Omental fat pad (tissue), 4 donors: ENCODE measurements around the gene SEZ6L2. TPM values are rescaled to one million over a fixed set of nuclear protein-coding genes. Genes with fewer than 3 reads are reported as not detected.
"Not testable (repeated sequence)": the region's sequence is repeated elsewhere in the genome, so short reads cannot be mapped to it uniquely, and the experiment has no call there.

Experiments used
- ATAC-seq: fragments of 150-250 bp; one replicate; pipeline ENCODE4 v1.9.1; 2016; ENCODE audit warnings: mild to moderate bottlenecking, moderate library complexity; ENCODE audit not compliant: low FRiP score
- DNase-seq: peaks from one replicate; pipeline ENCODE4 v3.0.0-alpha.2; 2019; ENCODE audit warnings: low spot score
- total RNA-seq, 4 donors: library from RNA; depleted of rRNA; stranded (reverse); fragments of >200 nt; gene quantifications; one replicate each; pipeline ENCODE4 v1.1.0, GENCODE V29; 2016
- TF ChIP-seq, protein P1 (sequence below), 3 donors: fragments of 450-650 bp; IDR thresholded peaks; one replicate each; pipeline ENCODE4 v1.5.1; 2016 to 2017; ENCODE audit warnings: antibody characterized with exemption in 3 of 3, mild to moderate bottlenecking in 3 of 3, moderate library complexity in 2 of 3

The SEZ6L2 gene
- total RNA-seq, 4 donors from 2014 or later: 0.63 to 11.5 (median 4.2) TPM

- TF ChIP-seq, protein P1, sequence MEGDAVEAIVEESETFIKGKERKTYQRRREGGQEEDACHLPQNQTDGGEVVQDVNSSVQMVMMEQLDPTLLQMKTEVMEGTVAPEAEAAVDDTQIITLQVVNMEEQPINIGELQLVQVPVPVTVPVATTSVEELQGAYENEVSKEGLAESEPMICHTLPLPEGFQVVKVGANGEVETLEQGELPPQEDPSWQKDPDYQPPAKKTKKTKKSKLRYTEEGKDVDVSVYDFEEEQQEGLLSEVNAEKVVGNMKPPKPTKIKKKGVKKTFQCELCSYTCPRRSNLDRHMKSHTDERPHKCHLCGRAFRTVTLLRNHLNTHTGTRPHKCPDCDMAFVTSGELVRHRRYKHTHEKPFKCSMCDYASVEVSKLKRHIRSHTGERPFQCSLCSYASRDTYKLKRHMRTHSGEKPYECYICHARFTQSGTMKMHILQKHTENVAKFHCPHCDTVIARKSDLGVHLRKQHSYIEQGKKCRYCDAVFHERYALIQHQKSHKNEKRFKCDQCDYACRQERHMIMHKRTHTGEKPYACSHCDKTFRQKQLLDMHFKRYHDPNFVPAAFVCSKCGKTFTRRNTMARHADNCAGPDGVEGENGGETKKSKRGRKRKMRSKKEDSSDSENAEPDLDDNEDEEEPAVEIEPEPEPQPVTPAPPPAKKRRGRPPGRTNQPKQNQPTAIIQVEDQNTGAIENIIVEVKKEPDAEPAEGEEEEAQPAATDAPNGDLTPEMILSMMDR (IDR thresholded peaks at IDR 0.05): no peak
- DNase-seq (no peak), ATAC-seq (no peak)
Observed at GRCh38 chr16:29871822-29872546, 27.4 kb downstream of the SEZ6L2 start.

DNA sequence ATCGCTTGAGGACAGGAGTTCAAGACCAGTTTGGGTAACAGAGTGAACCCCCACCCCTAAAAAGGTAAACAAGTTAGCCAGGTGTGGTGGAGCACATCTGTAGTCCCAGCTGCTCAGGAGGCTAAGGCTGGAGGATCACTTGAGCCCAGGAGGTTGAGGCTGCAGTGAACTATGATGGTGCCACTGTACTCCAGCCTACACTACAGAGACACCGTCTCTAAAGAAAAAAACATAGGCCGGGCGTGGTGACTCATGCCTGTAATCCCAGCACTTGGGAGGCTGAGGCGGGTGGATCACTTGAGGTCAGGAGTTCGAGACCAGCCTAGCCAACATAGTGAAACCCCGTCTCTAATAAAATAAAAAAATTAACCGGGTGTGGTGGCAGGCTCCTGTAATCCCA lies 30.3 kb downstream of the SEZ6L2 start:
- ATAC-seq: not testable (repeated sequence)

GRCh38 chr16:29868396-29869009 lies 30.8 kb downstream of the SEZ6L2 start:
- no peak for ATAC-seq
- TF ChIP-seq, protein P1 (IDR thresholded peaks at IDR 0.05): no peak
- no peak for DNase-seq

More for the DNA sequence above, 30.3 kb downstream of the SEZ6L2 start:
- DNase-seq: not testable (repeated sequence)

DNA sequence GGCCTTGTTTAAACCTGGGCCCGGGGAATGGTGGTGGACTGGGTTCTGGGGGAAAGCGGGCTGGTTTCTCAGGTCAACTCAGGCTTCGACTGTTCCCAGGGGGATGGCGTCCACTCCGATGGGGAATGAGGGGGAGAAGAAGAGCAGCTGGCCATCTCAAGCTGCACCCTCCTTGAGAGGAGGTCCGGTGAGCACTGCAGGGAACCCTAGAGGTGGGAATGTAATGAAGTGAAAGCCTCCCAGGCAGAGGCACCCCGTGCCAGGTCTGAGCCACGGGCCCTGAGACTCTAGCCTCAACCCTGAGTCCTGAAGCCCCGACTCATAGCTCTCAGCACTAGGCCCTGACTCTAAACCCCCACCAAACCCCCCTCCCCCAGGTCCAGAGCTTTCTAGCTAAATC lies 35.1 kb downstream of the SEZ6L2 start:
- ATAC-seq (no peak), DNase-seq (no peak)
- TF ChIP-seq, protein P1 (IDR thresholded peaks at IDR 0.05): no peak

DNA sequence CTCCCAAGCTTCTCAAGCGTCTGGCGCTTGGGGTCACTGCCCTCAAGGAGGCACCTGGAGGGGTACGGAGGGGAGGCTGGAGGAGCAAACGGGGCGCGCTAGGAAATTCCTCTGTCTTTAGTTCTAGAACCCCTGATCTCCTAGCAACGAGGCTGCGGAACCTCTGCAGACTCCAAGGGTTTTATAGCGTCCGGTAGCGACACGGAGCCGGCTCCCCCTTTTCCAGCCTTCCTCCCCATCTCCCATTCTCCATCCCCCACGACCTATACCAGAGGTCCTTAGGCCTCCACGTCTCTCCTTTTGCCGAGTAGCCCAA lies 35.7 kb downstream of the SEZ6L2 start:
- DNase-seq (no peak), ATAC-seq (no peak)
- TF ChIP-seq, protein P1 (IDR thresholded peaks at IDR 0.05): no peak

- peak; percentile 58 for DNase-seq
- TF ChIP-seq, protein P1 (IDR thresholded peaks at IDR 0.05): peak in 1 of 3 donors; percentile 15
- ATAC-seq: peak; percentile 99
Observed at GRCh38 chr16:29862884-29863668, 36.3 kb downstream of the SEZ6L2 start, which contains the start of gene CDIPT. Gene CDIPT, minus strand, starts transcription at chr16:29863226. Its CDS starts 369 bp downstream, at chr16:29862857.

GRCh38 chr16:29862383-29862883 lies 36.9 kb downstream of the SEZ6L2 start:
- DNase-seq (no peak), ATAC-seq (peak; percentile 7)
- TF ChIP-seq, protein P1 (IDR thresholded peaks at IDR 0.05): no peak
